ENCODE measurements around the gene UBE2E1.

DNA sequence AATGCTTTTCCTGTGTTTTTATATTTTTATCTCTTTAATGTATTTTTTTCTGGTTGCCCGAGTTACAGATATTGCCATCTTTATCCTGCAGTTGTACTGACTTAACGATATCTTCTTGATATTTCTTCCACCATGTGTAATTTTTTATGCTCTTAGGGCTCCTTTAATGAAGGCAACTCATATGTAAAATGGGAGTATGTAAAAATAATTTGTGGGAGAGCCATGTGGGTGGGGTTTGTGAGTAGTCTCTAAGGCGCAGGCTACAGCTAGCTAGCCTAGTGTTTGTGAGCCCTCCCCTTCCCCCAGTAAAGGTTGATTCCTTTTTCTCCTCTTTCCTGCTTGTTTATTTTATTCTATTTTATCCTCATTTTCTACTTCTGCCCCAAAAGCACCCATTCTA is 38.1 kb downstream of the UBE2E1 start:
- TF ChIP-seq, protein P1, sequence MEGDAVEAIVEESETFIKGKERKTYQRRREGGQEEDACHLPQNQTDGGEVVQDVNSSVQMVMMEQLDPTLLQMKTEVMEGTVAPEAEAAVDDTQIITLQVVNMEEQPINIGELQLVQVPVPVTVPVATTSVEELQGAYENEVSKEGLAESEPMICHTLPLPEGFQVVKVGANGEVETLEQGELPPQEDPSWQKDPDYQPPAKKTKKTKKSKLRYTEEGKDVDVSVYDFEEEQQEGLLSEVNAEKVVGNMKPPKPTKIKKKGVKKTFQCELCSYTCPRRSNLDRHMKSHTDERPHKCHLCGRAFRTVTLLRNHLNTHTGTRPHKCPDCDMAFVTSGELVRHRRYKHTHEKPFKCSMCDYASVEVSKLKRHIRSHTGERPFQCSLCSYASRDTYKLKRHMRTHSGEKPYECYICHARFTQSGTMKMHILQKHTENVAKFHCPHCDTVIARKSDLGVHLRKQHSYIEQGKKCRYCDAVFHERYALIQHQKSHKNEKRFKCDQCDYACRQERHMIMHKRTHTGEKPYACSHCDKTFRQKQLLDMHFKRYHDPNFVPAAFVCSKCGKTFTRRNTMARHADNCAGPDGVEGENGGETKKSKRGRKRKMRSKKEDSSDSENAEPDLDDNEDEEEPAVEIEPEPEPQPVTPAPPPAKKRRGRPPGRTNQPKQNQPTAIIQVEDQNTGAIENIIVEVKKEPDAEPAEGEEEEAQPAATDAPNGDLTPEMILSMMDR (IDR thresholded peaks at IDR 0.05; ENCODE audit: low read depth, low read length, missing input control) = no peak
- no peak for TF ChIP-seq EGR1 (IDR thresholded peaks at IDR 0.05; ENCODE audit: low read depth in 2 of 2)
- TF ChIP-seq, protein P2, sequence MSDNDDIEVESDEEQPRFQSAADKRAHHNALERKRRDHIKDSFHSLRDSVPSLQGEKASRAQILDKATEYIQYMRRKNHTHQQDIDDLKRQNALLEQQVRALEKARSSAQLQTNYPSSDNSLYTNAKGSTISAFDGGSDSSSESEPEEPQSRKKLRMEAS (IDR thresholded peaks at IDR 0.05) = no peak
- TF ChIP-seq, protein P3, sequence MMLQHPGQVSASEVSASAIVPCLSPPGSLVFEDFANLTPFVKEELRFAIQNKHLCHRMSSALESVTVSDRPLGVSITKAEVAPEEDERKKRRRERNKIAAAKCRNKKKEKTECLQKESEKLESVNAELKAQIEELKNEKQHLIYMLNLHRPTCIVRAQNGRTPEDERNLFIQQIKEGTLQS (IDR thresholded peaks at IDR 0.05) = no peak
- no peak for TF ChIP-seq YY1 (IDR thresholded peaks at IDR 0.05)
- no peak for TF ChIP-seq JUND (IDR thresholded peaks at IDR 0.05)
- TF ChIP-seq FOXA1 (IDR thresholded peaks at IDR 0.05) = no peak
- TF ChIP-seq, protein P4, sequence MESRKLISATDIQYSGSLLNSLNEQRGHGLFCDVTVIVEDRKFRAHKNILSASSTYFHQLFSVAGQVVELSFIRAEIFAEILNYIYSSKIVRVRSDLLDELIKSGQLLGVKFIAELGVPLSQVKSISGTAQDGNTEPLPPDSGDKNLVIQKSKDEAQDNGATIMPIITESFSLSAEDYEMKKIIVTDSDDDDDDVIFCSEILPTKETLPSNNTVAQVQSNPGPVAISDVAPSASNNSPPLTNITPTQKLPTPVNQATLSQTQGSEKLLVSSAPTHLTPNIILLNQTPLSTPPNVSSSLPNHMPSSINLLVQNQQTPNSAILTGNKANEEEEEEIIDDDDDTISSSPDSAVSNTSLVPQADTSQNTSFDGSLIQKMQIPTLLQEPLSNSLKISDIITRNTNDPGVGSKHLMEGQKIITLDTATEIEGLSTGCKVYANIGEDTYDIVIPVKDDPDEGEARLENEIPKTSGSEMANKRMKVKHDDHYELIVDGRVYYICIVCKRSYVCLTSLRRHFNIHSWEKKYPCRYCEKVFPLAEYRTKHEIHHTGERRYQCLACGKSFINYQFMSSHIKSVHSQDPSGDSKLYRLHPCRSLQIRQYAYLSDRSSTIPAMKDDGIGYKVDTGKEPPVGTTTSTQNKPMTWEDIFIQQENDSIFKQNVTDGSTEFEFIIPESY (IDR thresholded peaks at IDR 0.05) = no peak
- TF ChIP-seq RAD21 (IDR thresholded peaks at IDR 0.05) = no peak
- TF ChIP-seq, protein P5, sequence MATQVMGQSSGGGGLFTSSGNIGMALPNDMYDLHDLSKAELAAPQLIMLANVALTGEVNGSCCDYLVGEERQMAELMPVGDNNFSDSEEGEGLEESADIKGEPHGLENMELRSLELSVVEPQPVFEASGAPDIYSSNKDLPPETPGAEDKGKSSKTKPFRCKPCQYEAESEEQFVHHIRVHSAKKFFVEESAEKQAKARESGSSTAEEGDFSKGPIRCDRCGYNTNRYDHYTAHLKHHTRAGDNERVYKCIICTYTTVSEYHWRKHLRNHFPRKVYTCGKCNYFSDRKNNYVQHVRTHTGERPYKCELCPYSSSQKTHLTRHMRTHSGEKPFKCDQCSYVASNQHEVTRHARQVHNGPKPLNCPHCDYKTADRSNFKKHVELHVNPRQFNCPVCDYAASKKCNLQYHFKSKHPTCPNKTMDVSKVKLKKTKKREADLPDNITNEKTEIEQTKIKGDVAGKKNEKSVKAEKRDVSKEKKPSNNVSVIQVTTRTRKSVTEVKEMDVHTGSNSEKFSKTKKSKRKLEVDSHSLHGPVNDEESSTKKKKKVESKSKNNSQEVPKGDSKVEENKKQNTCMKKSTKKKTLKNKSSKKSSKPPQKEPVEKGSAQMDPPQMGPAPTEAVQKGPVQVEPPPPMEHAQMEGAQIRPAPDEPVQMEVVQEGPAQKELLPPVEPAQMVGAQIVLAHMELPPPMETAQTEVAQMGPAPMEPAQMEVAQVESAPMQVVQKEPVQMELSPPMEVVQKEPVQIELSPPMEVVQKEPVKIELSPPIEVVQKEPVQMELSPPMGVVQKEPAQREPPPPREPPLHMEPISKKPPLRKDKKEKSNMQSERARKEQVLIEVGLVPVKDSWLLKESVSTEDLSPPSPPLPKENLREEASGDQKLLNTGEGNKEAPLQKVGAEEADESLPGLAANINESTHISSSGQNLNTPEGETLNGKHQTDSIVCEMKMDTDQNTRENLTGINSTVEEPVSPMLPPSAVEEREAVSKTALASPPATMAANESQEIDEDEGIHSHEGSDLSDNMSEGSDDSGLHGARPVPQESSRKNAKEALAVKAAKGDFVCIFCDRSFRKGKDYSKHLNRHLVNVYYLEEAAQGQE (IDR thresholded peaks at IDR 0.05) = no peak
- TF ChIP-seq NR2F2 (IDR thresholded peaks at IDR 0.05) = no peak

Data from liver (tissue), 3 donors.